Measurements from ENCODE around the gene APCDD1L.

DNA sequence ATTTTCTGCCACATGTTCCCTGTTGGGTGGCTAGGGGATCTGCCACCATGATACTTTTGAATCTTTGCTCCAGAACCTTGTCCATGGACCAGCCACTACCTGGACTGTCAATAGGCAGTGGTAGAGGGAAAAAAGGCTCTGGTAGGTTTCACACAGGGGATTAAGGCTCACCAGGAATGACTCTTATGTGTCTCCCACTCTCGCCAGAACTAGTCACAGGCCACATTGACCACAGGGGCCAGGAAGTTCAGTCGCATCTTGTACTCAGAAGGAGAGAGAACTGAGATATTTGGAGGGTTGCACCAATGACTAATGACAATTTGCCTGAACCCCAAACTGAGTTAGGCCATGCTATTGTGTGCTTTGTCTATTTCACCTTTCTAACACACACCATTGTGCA is 23.6 kb upstream of the APCDD1L start:
- TF ChIP-seq EP300 (IDR thresholded peaks at IDR 0.05) (no peak), POLR2A (IDR thresholded peaks at IDR 0.05; ENCODE audit: low read depth) (no peak)
- TF ChIP-seq, protein P1, sequence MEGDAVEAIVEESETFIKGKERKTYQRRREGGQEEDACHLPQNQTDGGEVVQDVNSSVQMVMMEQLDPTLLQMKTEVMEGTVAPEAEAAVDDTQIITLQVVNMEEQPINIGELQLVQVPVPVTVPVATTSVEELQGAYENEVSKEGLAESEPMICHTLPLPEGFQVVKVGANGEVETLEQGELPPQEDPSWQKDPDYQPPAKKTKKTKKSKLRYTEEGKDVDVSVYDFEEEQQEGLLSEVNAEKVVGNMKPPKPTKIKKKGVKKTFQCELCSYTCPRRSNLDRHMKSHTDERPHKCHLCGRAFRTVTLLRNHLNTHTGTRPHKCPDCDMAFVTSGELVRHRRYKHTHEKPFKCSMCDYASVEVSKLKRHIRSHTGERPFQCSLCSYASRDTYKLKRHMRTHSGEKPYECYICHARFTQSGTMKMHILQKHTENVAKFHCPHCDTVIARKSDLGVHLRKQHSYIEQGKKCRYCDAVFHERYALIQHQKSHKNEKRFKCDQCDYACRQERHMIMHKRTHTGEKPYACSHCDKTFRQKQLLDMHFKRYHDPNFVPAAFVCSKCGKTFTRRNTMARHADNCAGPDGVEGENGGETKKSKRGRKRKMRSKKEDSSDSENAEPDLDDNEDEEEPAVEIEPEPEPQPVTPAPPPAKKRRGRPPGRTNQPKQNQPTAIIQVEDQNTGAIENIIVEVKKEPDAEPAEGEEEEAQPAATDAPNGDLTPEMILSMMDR (IDR thresholded peaks at IDR 0.05), result no peak
